Dermis microvascular lymphatic vessel endothelial cell (primary cell): ENCODE measurements around the gene ZNF639. TPM values are rescaled to one million over a fixed set of nuclear protein-coding genes. Genes with fewer than 3 reads are reported as not detected.

Source experiments
- total RNA-seq: library from RNA; depleted of rRNA; stranded (reverse); fragments of >200 nt; gene quantifications from 2 replicates; pipeline ENCODE4 v1.2.1, GENCODE V29; 2014

Gene ZNF639
- total RNA-seq, 1 donor from 2014 or later: 29.0 TPM

Other genes starting within 250 kb of the ZNF639 start
- 20.8 and 31.4 TPM in 2 replicates for gene PIK3CA, start 174.7 kb upstream of the ZNF639 start, total RNA-seq
- gene KCNMB3, start 71.9 kb upstream of the ZNF639 start, total RNA-seq: 2.1 and 2.7 TPM in 2 replicates
- gene MFN1, start 24.7 kb downstream of the ZNF639 start, total RNA-seq: 35.4 and 35.9 TPM in 2 replicates
- gene GNB4, start 128.4 kb downstream of the ZNF639 start, total RNA-seq: 60.8 and 61.6 TPM in 2 replicates
- gene ACTL6A, start 239.9 kb downstream of the ZNF639 start, total RNA-seq: 40.3 and 55.8 TPM in 2 replicates